IMR-90 (cell line): ENCODE data around the gene PAF1. TPM values are rescaled to one million over a fixed set of nuclear protein-coding genes. Genes with fewer than 3 reads are reported as not detected.

Source experiments
- ATAC-seq: fragments of 200-7000 bp; cut with Tn5 transposase; 2 replicates; pipeline ENCODE4 v1.9.1; 2020; ENCODE audit warnings: low read depth, mild to moderate bottlenecking, moderate library complexity
- BruUV-seq: library from RNA; stranded (reverse); fragments of 400-500 nt; replicated peaks from 2 replicates; lab custom pipeline; 2021; lab: Mats Ljungman, UMichigan
- CTCF ChIA-PET: fragments of 300-600 bp; formaldehyde crosslinking; extraction: SDS; loops from one replicate; lab custom pipeline; 2021; ENCODE audit warnings: antibody characterized with exemption; lab: Yijun Ruan, JAX
- POLR2A ChIA-PET: fragments of 300-600 bp; sonication (Branson Sonifier 250); formaldehyde crosslinking; loops from one replicate; lab custom pipeline; 2022; ENCODE audit warnings: antibody characterized with exemption; ENCODE audit not compliant: unreplicated experiment; lab: Charles Lee
- DNase-seq: peaks from one replicate; pipeline ENCODE4 v3.0.0; 2013
- H2AFZ ChIP-seq: replicated peaks from 2 replicates; pipeline ENCODE3; 2013; ENCODE audit warnings: low read length, mild to moderate bottlenecking; ENCODE audit not compliant: poor library complexity
- H2AK5ac ChIP-seq: 2 replicates; pipeline ENCODE4 v1.6.1; 2013; ENCODE audit warnings: low read depth, low read length, inconsistent platforms
- H2AK9ac ChIP-seq: replicated peaks from 2 replicates; pipeline ENCODE3; 2013; ENCODE audit warnings: mild to moderate bottlenecking, low read depth, low read length, moderate library complexity; ENCODE audit not compliant: poor library complexity
- H2BK120ac ChIP-seq: 2 replicates; pipeline ENCODE4 v1.6.1; 2013; ENCODE audit warnings: low read depth, low read length, inconsistent platforms
- H2BK15ac ChIP-seq: 3 replicates; pipeline ENCODE4 v1.6.1; 2013; ENCODE audit warnings: low read depth, low read length, inconsistent platforms
- H2BK20ac ChIP-seq: 2 replicates; pipeline ENCODE4 v1.6.1; 2013; ENCODE audit warnings: low read depth, mild to moderate bottlenecking, inconsistent platforms, low read length, moderate library complexity
- H2BK5ac ChIP-seq: 2 replicates; pipeline ENCODE4 v1.6.1; 2013; ENCODE audit warnings: mild to moderate bottlenecking, low read depth, low read length, inconsistent platforms; ENCODE audit not compliant: poor library complexity, severe bottlenecking
- H3K14ac ChIP-seq: replicated peaks from 2 replicates; pipeline ENCODE4 v1.6.1; 2013; ENCODE audit warnings: low read depth, low read length, inconsistent platforms
- H3K18ac ChIP-seq: 2 replicates; pipeline ENCODE4 v1.6.1; 2013; ENCODE audit warnings: low read depth, low read length, control low read depth
- H3K23ac ChIP-seq: 2 replicates; pipeline ENCODE4 v1.6.1; 2013; ENCODE audit warnings: low read depth, low read length, inconsistent platforms
- H3K27ac ChIP-seq: 2 replicates; pipeline ENCODE4 v1.5.1; 2013; ENCODE audit warnings: mild to moderate bottlenecking, control low read depth, low read length; ENCODE audit not compliant: insufficient read depth
- H3K27me3 ChIP-seq: 2 replicates; pipeline ENCODE4 v1.6.1; 2013; ENCODE audit warnings: low read length; ENCODE audit not compliant: control insufficient read depth, insufficient read depth
- H3K36me3 ChIP-seq: 2 replicates; pipeline ENCODE4 v1.6.1; 2013; ENCODE audit warnings: low read length, mixed read lengths; ENCODE audit not compliant: control insufficient read depth, insufficient read depth
- H3K4ac ChIP-seq: 2 replicates; pipeline ENCODE4 v1.6.1; 2013; ENCODE audit warnings: low read depth, low read length, inconsistent platforms
- H3K4me1 ChIP-seq: 2 replicates; pipeline ENCODE4 v1.6.1; 2013; ENCODE audit warnings: low read length, mixed read lengths; ENCODE audit not compliant: control insufficient read depth, insufficient read depth
- H3K4me2 ChIP-seq: 2 replicates; pipeline ENCODE4 v1.6.1; 2013; ENCODE audit warnings: low read depth, mild to moderate bottlenecking, control low read depth, low read length, moderate library complexity
- H3K4me3 ChIP-seq: 2 replicates; pipeline ENCODE4 v1.5.1; 2013; ENCODE audit warnings: low read depth, mild to moderate bottlenecking, control low read depth, low read length, moderate library complexity; ENCODE audit not compliant: insufficient read depth
- H3K56ac ChIP-seq: 2 replicates; pipeline ENCODE4 v1.6.1; 2013; ENCODE audit warnings: low read length, inconsistent platforms; ENCODE audit not compliant: insufficient read depth; ENCODE audit errors: extremely low read depth
- H3K79me1 ChIP-seq, 2 experiments: 2 replicates each; pipeline ENCODE4 v1.6.1; 2013; ENCODE audit warnings: low read length in 2 of 2, inconsistent platforms in 1 of 2, low read depth in 1 of 2
- H3K9ac ChIP-seq: 2 replicates; pipeline ENCODE4 v1.6.1; 2013; ENCODE audit warnings: low read depth, low read length, control low read depth
- H3K9me1 ChIP-seq: 2 replicates; pipeline ENCODE4 v1.6.1; 2013; ENCODE audit warnings: low read length, inconsistent platforms; ENCODE audit not compliant: insufficient read depth
- H3K9me3 ChIP-seq: 2 replicates; pipeline ENCODE4 v1.6.1; 2013; ENCODE audit warnings: low read length; ENCODE audit not compliant: control insufficient read depth, insufficient read depth
- H4K20me1 ChIP-seq: 2 replicates; pipeline ENCODE4 v1.6.1; 2013; ENCODE audit warnings: low read length, inconsistent platforms; ENCODE audit not compliant: insufficient read depth
- H4K5ac ChIP-seq: 2 replicates; pipeline ENCODE4 v1.6.1; 2013; ENCODE audit warnings: mild to moderate bottlenecking, low read depth, low read length, control low read depth
- H4K8ac ChIP-seq, 2 experiments: 2 replicates each; pipeline ENCODE4 v1.6.1; 2013; ENCODE audit warnings: low read depth in 2 of 2, low read length in 2 of 2, control low read depth in 1 of 2, inconsistent platforms in 1 of 2
- H4K91ac ChIP-seq: 2 replicates; pipeline ENCODE4 v1.6.1; 2013; ENCODE audit warnings: low read depth, low read length, inconsistent platforms; ENCODE audit not compliant: insufficient read depth
- MAZ ChIP-seq: IDR thresholded peaks from 2 replicates; pipeline ENCODE4 v1.6.1; 2012; ENCODE audit warnings: low read depth, mild to moderate bottlenecking, low read length, improper control_type of control experiment, moderate library complexity, borderline replicate concordance
- MXI1 ChIP-seq: IDR thresholded peaks from 2 replicates; pipeline ENCODE4 v1.6.1; 2012; ENCODE audit warnings: low read depth, mild to moderate bottlenecking, low read length, moderate library complexity, borderline replicate concordance
- NFE2L2 ChIP-seq: fragments of 150-350 bp; IDR thresholded peaks from 2 replicates; pipeline ENCODE4 v1.6.1; 2016; ENCODE audit warnings: low read depth, mild to moderate bottlenecking, low read length
- RCOR1 ChIP-seq: IDR thresholded peaks from 2 replicates; pipeline ENCODE4 v1.6.1; 2012; ENCODE audit warnings: mild to moderate bottlenecking, low read length, improper control_type of control experiment; ENCODE audit not compliant: insufficient replicate concordance
- RFX5 ChIP-seq: IDR thresholded peaks from 2 replicates; pipeline ENCODE4 v1.8.0; 2012; ENCODE audit warnings: low read depth, mild to moderate bottlenecking, low read length, moderate library complexity
- SMC3 ChIP-seq: fragments of 150-350 bp; IDR thresholded peaks from 2 replicates; pipeline ENCODE4 v1.6.1; 2016; ENCODE audit warnings: low read depth, mild to moderate bottlenecking, antibody characterized with exemption, low read length, moderate library complexity
- WGBS, 2 experiments: methylation state at CpG; one replicate each; pipeline versions ENCODE4 v1.1.5 to v1.1.7; 2013; ENCODE audit warnings: missing lambda C conversion rate in 2 of 2; ENCODE audit not compliant: insufficient read length in 1 of 2; ENCODE audit errors: extremely low coverage in 2 of 2; 5-methylcytosine and 5-hydroxymethylcytosine counted together
- dilution Hi-C: fragments of 300-500 bp; cut with HindIII; formaldehyde crosslinking; loops from one replicate; pipeline ENCODE4 v1.14.3; 2018; ENCODE audit warnings: low sequenced_read_pairs; ENCODE audit not compliant: unreplicated experiment
- in situ Hi-C: fragments of 300-500 bp; cut with MboI; formaldehyde crosslinking; loops from 3 replicates; pipeline ENCODE4 v1.14.3; 2019; ENCODE audit warnings: low sequenced_read_pairs, inconsistent platforms, mixed read lengths
- intact Hi-C: fragments of 100-400 bp; cut with micrococcal nuclease; formaldehyde crosslinking; loops from 2 replicates; pipeline ENCODE4 v1.10.0; 2022
- polyA plus RNA-seq, 3 experiments: library from polyadenylated mRNA; depleted of rRNA; stranded (reverse); fragments of >200 nt; gene quantifications; 2 replicates each; pipeline ENCODE4 v1.2.3, GENCODE V29; 2012; ENCODE audit warnings: low replicate concordance in 1 of 3
- total RNA-seq: library from RNA; depleted of rRNA; stranded (reverse); fragments of >200 nt; gene quantifications from 2 replicates; pipeline ENCODE4 v1.2.3, GENCODE V29; 2012

The PAF1 gene
- total and polyA plus RNA-seq, 2 of the 4 experiments (the other 2 are of a cell fraction) = 45.7 to 54.3 TPM

DNA sequence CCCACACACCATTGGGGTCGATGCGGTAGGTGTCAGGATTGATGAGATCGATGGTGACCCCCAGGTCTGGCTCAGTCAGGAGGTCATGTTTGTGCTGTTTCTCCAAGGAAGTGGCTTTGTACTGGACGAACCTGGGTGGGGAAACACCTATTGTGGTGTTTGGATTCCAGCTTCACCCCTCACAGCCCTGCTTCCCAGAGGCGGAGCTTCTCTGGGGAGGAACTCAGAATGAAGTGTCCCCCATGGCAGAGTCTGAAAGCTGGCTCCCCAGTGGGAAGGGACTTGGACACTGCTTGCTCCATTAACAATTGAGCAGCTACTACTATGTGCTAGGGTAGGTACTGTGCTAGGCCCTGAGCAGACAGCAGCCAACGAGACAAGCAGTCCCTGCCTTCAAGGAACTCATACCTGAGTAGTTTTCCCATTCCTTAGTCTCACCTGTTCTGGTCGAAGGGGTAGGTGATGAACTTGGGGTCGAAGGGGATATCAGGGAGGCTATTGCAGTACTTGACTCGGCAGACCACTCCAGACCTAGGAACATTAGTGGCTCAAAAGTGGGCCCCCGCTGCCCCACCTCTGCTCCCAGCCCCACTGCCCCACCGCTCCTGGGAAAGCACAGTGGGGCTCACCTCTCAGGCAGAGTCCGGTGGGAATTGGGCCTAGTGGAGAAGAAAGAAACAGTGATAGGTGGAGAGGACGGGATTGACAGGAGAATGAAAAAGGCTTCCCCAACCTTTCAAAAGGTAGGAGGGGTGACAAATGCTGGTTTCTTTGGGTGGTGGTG lies 1.1 kb downstream of the PAF1 start (continued):
- no peak for TF ChIP-seq SMC3
- no peak for TF ChIP-seq RFX5

DNA sequence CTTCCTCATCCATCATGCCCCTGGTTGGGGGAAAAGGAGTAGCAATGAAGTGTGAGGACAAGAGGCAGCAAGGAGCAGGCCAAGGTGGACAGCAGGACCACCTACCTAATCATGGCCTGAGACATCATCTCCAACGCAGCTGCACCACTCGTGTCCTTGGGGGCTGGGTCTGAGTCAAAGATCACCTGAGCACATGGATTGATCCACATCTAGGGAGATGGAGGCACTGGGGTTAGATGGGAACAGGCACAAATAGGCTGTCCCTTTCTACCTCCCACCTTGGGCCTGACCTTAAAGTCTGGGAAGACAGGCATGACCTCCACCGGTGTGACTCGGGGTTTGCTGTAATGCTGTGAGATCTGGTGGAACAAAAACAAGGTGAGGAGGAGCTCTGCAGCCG lies 2.2 kb downstream of the PAF1 start:
- no TSS peak for BruUV-seq
- Histone ChIP-seq H3K27me3 (no peaks in the 10 kb centered on the region), H3K56ac (no peak overlapping the region), H2AK5ac (no peak overlapping the region), H3K23ac (no peak overlapping the region), H2AK9ac (no peak overlapping the region), H3K9me1 (peaks cover 15% of the 10 kb centered on the region; the same call in 1 of the 2 replicates), H3K4me3 (no peak overlapping the region), H3K27ac (no peak overlapping the region), H4K91ac (no peak overlapping the region), H2BK5ac (no peak overlapping the region), H3K36me3 (peaks cover 48% of the 10 kb centered on the region), H2BK20ac (no peak overlapping the region), H3K9ac (no peak overlapping the region), H4K5ac (no peak overlapping the region), H4K20me1 (no peaks in the 10 kb centered on the region; the same call in 1 of the 2 replicates), H3K14ac (no peak overlapping the region), H3K4me2 (no peak overlapping the region), H2BK15ac (no peak overlapping the region), H3K4me1 (peaks cover 12% of the 10 kb centered on the region), H3K9me3 (no peaks in the 10 kb centered on the region), H3K79me1 (peaks cover 29 to 53% of the 10 kb centered on the region in 2 experiments), H3K4ac (no peak overlapping the region), H4K8ac (no peak overlapping the region), H2BK120ac (no peak overlapping the region), H3K18ac (no peak overlapping the region), H2AFZ (no peak overlapping the region)
- ChIA-PET POLR2A (no interaction called here), CTCF (interaction anchor here (1.3 kb wide), 1 partner anchor 9 kb away, joined by 3 read pairs; no protein-coding TSS in a partner anchor)
- TF ChIP-seq NFE2L2 (no peak), MXI1 (no peak), MAZ (no peak), RCOR1 (no peak)
- DNase-seq (no peak), ATAC-seq (no peak)
- dilution Hi-C loops (no loop called here), in situ Hi-C loops (no loop called here), intact Hi-C loops (no loop called here)
- WGBS, 2 experiments = no CpG with 5 or more reads among the region's 5 CpGs
